ENCODE measurements around the gene ZNF764.

GRCh38 chr16:30603945-30604315, 45.8 kb upstream of the ZNF764 start:
- TF ChIP-seq CTCF (IDR thresholded peaks at IDR 0.05) (no peak), POLR2A (IDR thresholded peaks at IDR 0.05) (no peak), POLR2AphosphoS5 (IDR thresholded peaks at IDR 0.05; ENCODE audit: insufficient read depth in 1 of 2, low read depth in 1 of 2) (no peak)
